Right lung (tissue), 5 donors: ENCODE measurements around the gene SH3BP5. TPM values are rescaled to one million over a fixed set of nuclear protein-coding genes. Genes with fewer than 3 reads are reported as not detected.

ENCODE experiments used
- DNase-seq, 2 donors: peaks; one replicate each; pipeline ENCODE4 v3.0.0-alpha.2; 2013
- polyA plus RNA-seq, 5 donors: library from polyadenylated mRNA; unstranded; fragments of 120-200 nt; gene quantifications; one replicate each; pipeline versions ENCODE4 v1.2.1 to v1.2.3, GENCODE V29; 2013; ENCODE audit warnings: inconsistent platforms in 1 of 5, low replicate concordance in 1 of 5; ENCODE audit not compliant: insufficient read length in 5 of 5, insufficient read depth in 1 of 5

The SH3BP5 gene
- polyA plus RNA-seq, 5 donors = 54.1 to 63.6 (median 59.4) TPM

GRCh38 chr3:15300323-15301078 is 31.9 kb downstream of the SH3BP5 start:
- no peak for DNase-seq

DNA sequence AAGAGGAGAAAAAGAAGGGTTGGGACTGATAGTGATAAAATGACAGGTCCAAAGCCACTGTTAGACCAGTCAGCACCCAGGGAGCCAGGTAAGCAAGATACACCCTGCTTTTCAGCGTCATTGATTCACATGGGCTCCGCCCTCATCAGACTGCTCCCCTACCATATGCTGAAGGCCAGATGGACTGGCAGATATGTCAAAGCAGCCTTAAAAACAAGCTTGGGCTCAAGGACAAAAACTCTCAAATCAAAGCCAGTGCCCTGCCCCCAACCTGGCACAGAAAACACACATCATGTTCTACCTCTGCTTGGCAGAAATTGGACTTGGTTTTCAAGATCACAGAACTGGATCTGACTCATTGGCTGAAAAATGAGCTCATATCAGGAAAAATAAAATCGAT is 33.4 kb downstream of the SH3BP5 start:
- DNase-seq = no peak

DNA sequence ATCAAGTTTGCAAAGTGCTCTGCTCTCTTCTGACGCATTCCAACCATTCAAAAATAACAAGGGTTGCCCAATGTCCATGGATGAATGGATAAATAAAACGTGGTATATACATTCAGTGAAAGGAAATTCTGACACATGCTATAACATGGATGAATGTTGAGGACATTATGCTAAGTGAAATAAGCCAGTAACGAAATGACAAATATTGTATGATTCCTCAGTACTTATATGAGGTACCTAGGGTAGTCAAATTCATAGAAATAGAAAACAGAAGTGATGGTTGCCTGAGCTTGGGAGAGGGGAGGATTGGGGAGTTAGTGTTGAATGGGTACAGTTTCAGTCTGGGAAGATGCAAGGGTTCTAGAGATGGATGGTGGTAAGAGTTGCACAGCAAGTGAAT is 33.9 kb downstream of the SH3BP5 start:
- DNase-seq = no peak

DNA sequence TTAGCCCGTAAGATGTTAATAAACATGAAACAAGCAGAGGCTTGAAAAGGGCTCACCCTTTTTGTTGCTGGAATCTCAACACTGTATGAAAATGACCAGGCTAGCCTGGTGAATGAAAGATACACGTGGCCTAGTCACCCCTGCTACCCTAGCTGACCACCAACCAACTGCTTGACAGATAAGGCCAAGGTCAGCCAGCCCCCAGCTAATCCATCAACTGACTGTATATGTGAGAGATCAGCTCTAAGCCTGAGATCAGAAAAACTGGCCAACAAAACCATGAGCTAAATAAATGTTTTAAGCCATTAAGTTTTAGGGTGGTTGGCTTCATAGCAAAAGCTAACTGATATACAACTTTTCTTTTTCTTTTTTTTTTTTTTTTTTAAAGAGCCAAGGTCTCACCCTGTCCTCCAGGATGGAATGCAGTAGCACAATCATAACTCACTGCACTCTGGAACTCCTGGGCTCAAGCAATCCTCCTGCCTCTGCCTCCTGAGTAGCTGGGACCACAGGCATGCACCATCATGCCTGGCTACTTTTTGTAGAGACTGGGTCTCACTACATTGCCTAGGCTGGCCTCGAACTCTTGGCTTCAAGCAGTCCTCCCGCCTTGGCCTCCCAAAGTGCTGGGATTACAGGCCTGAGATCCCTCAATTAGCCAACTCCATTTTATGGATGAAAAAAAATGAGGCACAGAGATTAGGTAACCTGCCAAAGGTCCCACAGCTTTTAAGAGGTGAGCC is 34.6 kb downstream of the SH3BP5 start:
- DNase-seq = no peak

GRCh38 chr3:15295506-15295905 is 36.9 kb downstream of the SH3BP5 start:
- DNase-seq = no peak

GRCh38 chr3:15294929-15295328 is 37.5 kb downstream of the SH3BP5 start:
- DNase-seq = no peak

DNA sequence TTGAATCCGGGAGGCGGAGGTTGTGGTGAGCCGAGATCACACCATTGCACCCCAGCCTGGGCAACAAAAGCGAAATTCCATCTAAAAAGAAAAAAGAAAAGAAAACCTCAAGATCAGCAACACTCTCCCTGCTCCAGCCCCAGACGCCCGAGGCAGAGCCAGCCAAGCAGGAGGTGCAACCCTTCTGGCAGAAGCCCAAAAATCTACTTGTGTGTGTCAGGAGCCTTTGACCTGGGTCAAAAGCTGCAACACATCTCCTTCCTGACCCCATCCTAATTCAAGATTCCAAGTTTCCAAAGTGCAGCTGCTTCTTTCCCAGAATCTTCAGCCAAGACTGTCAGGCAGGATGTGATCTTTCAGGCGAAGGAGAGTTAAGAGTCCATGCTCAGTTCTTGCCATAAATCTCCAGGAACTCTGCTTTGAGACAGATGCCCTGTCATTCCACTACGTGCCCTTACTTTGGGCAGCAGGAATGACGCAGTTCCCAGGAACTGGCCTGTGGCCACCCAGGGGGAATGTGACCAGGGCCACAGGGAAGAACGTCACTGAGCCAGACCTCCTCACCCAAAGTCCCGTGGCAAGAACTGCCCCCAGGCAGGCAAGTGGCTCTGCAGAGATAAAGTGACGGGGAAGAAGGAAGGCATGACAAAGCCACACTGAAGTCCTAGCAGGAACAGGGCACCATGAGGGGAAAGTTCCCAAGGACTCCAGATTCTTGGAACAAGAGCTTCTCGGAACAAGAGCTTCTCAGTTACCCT is 39.4 kb downstream of the SH3BP5 start:
- no peak for DNase-seq

- DNase-seq = no peak
These were observed 40.5 kb downstream of the SH3BP5 start for GRCh38 chr3:15291589-15292541.

DNA sequence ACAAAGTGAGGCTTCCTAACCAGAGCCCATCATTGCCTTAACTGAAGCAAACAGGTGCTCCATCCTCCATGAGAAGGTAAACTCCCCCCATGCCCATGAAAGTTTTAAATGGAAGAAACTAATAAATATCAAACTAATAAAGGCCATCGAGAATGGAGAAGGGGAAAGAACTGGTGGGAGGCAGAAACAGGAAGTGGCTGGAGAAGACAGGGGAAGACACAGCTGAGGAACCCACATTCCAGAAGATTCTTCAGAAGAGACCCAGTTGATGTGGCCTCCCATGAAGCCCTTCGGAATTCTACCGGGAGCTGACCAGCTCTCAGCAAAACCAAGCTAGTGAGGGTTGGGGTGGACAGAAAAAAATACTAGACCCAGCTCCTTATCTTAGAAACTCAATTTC is 41.6 kb downstream of the SH3BP5 start:
- DNase-seq = no peak

- DNase-seq = no peak
These were observed 42.7 kb downstream of the SH3BP5 start for GRCh38 chr3:15289661-15290060.

- no peak for DNase-seq
These were observed 43.9 kb downstream of the SH3BP5 start for GRCh38 chr3:15288331-15289035.

DNA sequence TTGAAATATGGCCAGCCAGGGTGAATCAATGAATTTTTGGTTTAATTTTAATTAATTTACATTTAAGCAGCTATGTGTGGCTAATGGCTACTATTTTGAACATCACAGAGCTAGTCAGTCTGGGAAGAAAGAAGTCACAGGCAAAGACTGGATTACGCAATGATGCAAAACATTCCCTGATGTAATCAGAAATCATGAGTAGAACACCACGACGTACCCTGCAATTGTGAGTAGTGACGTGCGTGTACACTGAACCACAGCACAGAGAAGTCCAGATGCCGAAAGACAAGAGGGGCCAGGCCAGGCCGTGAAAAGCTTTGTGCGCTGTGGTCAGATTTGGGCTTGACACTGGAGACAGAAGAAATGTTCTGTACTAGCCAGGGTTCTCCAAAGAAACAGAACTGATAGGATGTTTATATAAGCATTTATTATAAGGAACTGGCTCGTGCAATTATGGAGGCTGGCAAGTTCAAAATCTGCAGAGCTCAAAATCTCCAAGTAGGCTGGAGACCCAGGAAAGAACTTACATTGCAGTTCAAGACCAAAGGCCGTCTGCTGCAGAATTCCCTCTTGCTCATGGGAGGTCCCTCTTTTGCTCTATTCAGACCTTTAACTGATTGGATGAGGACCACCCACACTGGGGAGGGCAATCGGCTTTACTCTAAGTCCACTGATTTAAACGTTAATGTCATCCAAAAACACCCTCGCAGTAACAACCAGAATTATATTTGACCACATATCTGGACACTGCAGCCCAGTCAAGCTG is 44.6 kb downstream of the SH3BP5 start:
- DNase-seq = no peak

DNA sequence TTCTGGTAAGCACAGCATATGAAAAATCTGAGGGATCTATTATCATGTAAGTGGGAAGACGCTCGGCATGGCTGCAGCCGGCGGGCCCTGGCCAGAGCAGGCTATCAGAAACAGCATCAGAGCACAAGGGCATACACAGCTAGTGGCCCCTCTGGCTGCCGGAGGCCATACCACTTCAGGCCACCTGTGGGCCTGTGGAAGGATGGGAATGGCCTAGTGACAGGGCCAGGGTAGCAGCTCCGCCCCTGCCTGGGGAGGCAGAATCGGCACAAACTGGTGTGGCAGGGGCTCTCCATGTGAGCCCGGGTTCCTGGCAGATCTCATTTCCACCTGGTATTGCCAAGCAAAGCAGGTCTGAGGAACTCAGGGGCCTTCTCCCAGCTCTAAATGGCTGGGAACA is 46.4 kb downstream of the SH3BP5 start:
- no peak for DNase-seq

GRCh38 chr3:15284121-15284889 is 48.1 kb downstream of the SH3BP5 start:
- no peak for DNase-seq

DNA sequence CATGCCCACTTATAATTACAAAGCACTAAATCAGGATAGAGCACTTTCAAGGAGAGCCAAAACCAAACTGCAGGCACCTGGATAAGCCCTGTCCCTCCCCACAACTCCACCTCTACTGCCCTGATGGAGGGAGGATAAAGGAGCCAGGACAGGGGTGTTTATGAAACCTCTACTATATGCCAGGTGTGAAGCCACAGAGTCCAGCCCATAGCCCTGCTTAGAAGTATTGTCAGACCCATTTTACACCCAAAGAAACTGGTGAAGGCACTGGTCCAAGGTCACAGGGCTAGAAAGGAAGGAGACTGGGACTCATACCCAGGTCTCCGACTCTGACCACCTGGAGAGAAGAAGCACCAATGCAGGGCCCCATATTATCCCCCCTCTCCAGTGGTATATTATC is 48.7 kb downstream of the SH3BP5 start:
- DNase-seq = no peak

DNA sequence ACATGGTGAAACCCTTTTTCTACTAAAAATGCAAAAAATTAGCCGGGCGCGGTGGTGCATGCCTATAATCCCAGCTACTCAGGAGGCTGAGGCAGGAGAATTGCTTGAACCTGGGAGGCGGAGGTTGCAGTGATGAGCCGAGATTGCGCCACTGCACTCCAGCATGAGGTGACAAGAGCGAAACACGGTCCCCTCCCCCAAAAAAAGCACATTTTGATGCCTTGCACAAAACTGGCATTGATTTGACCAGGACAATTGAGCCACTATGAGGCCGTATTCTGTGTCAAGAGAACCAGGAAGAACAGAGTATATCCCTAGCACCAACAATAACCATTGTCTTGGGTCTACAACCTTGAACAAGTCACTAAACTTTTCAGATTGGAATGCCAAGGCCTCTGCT is 50.6 kb downstream of the SH3BP5 start:
- DNase-seq = no peak

DNA sequence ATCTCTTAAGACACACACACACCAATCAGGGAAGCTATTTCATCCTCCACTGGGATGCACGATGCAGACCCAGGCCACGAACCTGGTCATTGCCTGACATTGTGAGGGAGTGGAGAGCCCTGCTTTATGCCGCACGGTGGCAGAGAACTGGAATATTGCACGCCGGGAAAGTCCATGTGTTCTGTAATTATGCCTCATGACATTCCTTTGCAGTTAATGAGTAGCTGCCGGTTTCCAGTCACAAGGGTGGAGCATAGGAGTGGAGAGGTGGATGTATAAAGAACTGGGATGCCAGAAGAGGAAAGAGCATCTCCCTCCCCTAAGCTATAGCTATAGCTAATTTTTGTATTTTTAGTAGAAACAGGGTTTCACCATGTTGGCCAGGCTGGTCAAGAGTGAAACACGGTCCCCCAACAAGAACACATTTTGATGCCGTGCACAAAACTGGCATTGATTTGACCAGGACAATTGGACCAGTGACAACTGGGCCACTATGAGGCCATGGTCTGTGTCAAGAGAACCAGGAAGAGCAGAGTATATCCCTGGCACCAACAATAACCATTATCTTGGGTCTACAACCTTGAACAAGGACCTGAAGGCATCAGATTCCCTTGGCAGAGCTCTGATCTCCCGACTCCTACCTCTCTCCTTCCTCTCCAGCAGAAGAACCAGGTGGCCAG is 51.4 kb downstream of the SH3BP5 start:
- no peak for DNase-seq

DNA sequence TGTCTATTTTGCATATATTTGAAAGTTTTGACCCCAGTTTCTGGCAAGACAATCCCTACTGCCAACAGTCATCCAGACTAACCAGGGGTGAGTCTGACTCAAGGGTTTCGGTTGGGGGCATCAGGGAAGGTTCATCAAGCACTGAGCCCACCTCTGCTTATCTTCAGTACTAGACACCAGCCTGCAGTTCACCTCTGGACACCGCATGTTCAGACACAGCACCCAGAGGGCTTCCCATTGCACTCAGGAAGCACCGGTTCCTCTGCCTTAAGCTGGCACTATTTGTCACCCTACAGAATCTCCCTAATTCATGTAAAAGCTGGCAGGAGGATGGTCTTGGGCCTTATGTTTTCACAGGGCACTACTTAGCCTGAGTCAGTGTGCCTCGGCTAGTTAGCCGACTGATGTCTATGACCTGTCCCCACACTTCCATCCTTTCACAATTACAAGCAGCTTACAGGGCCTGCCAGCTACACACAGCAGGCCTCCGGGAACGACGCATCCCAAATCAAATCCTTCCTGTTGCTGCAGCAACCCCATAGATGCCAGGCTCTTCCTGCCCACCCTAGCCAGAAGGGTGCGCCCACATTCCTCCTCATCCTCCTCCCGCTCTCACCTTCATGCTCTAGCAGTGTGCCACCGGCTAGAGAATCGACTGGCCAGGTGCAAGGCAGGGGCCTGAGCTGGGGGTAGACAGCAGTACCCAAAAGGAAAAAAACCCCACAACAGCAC is 52.5 kb downstream of the SH3BP5 start:
- DNase-seq = no peak
